Spleen (tissue), 11 donors: ENCODE data around the gene PGAM4. TPM values are rescaled to one million over a fixed set of nuclear protein-coding genes. Genes with fewer than 3 reads are reported as not detected.

Experiments used
- DNase-seq: peaks from one replicate; pipeline ENCODE4 v3.0.0-alpha.2; 2020
- H3K27ac ChIP-seq, 8 donors: fragments of 200-600 bp; sonication (generic) in 7 of 8; 1 replicate in 4 of 8; 2 replicates in 4 of 8; pipeline versions ENCODE4 v1.5.0 to v1.8.0; 2016 to 2021; ENCODE audit warnings: inconsistent platforms in 4 of 8, mild to moderate bottlenecking in 4 of 8, moderate library complexity in 1 of 8
- H3K27me3 ChIP-seq, 7 donors: fragments of 200-600 bp; sonication (generic) in 6 of 7; replicated peaks in 1 of 7; 1 replicate in 4 of 7; 2 replicates in 3 of 7; pipeline versions ENCODE4 v1.5.0 to v1.8.0; 2016 to 2021; ENCODE audit warnings: inconsistent platforms in 3 of 7, mild to moderate bottlenecking in 1 of 7
- H3K36me3 ChIP-seq, 6 donors: fragments of 200-600 bp; sonication (generic) in 5 of 6; 1 replicate in 4 of 6; 2 replicates in 2 of 6; pipeline versions ENCODE4 v1.5.0 to v1.8.0; 2016 to 2021; ENCODE audit warnings: inconsistent platforms in 2 of 6
- H3K4me1 ChIP-seq, 6 donors: fragments of 200-600 bp; sonication (generic) in 5 of 6; 1 replicate in 3 of 6; 2 replicates in 3 of 6; pipeline versions ENCODE4 v1.5.0 to v1.8.0; 2016 to 2021; ENCODE audit warnings: inconsistent platforms in 3 of 6
- H3K4me3 ChIP-seq, 8 donors: fragments of 200-600 bp; sonication (generic) in 7 of 8; 1 replicate in 4 of 8; 2 replicates in 4 of 8; pipeline versions ENCODE4 v1.5.0 to v1.8.0; 2016 to 2021; ENCODE audit warnings: inconsistent platforms in 4 of 8, mild to moderate bottlenecking in 4 of 8, moderate library complexity in 2 of 8
- H3K9me3 ChIP-seq, 8 donors: fragments of 200-600 bp; sonication (generic) in 7 of 8; 1 replicate in 4 of 8; 2 replicates in 4 of 8; pipeline versions ENCODE4 v1.5.0 to v1.8.0; 2016 to 2021; ENCODE audit warnings: inconsistent platforms in 4 of 8
- POLR2A ChIP-seq, 3 donors: fragments of 450-650 bp; IDR thresholded peaks; one replicate each; pipeline ENCODE4 v1.5.1; 2017; ENCODE audit warnings: antibody characterized with exemption in 3 of 3, mild to moderate bottlenecking in 1 of 3
- POLR2AphosphoS5 ChIP-seq, 3 donors: sonication (generic); formaldehyde crosslinking; IDR thresholded peaks; one replicate each; pipeline ENCODE4 v1.5.1; 2017; ENCODE audit warnings: antibody characterized with exemption in 3 of 3
- WGBS, 5 donors: extraction: QIAGEN DNeasy Blood & Tissue Kit in 3 of 5; methylation state at CpG; one replicate each; pipeline versions ENCODE4 v1.1.5 to v1.1.7; 2013 to 2018; 5-methylcytosine and 5-hydroxymethylcytosine counted together
- intact Hi-C: fragments of 100-400 bp; cut with DNase I; formaldehyde crosslinking; loops from one replicate; pipeline ENCODE4 v1.15.0; 2023; ENCODE audit warnings: low total_unique reads
- polyA plus RNA-seq, 3 donors: library from polyadenylated mRNA; stranded (reverse); fragments of 200-250 nt; gene quantifications; one replicate each; pipeline ENCODE4 v1.2.1, GENCODE V29; 2013
- total RNA-seq, 7 donors: library from RNA; depleted of rRNA in 3 of 7; stranded (reverse); fragments of >200 nt in 3 of 7; fragmentation: NEBNext Ultra II Directional in 4 of 7; extraction: Animal tissue kit (Norgen Biotek cat#: 25700) in 4 of 7; gene quantifications; one replicate each; pipeline versions ENCODE4 v1.1.0 to v1.2.1, GENCODE V29; 2016 to 2021
- TF ChIP-seq, protein P1 (sequence below), 11 experiments: fragments of 200-600 bp in 7 of 11; fragments of 450-650 bp in 4 of 11; sonication (generic) in 4 of 11; IDR thresholded peaks in 8 of 11; conservative IDR thresholded peaks in 3 of 11; 1 replicate in 7 of 11; 2 replicates in 4 of 11; pipeline versions ENCODE4 v1.4.0 to v1.8.0; 2016 to 2021; ENCODE audit warnings: antibody characterized with exemption in 11 of 11, inconsistent platforms in 4 of 11, mild to moderate bottlenecking in 1 of 11
- donor health status: healthy with polysubstance abuse.
- donor health status: DM: no; HTN: no; CAD: no; lungs with moderate emphysema.
- donor health status: DM: no; HTN: no; CAD: no.
- donor health status: Bipolar disorder and iron deficiency.
- donor health status: healthy.
- donor health status: DM: no; HTN: no; CAD: no.
- donor health status: DM: yes; HTN: yes; CAD: no.

PGAM4 gene
- total and polyA plus RNA-seq, 10 donors: not detected

DNA sequence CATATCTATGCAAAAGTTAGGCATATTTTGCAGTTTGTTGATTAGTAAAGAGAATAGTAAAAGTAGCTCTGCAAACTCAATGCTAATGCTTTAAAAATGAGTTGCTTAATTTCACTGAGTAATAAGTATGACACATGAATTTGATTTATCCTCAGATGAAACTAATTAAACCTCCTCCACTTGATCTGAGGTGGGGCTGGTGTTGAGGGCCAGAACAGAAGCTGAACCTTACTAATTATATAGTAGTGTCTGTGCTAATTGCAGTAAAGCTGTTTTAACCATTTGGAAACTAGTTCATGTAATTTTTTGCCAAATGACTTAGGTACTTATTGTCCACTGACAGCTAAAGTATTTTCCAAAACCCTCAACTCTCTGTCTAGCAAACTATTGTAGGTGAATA is 7.7 kb upstream of the PGAM4 start:
- Histone ChIP-seq H3K4me3 (no peak overlapping the region), H3K4me1 (no peaks in the 10 kb centered on the region), H3K27ac (no peak overlapping the region), H3K36me3 (peaks cover 0 to 11% (median 0%) of the 10 kb centered on the region in 6 donors), H3K27me3 (peaks cover 0 to 4% (median 0%) of the 10 kb centered on the region in 7 donors), H3K9me3 (no peaks in the 10 kb centered on the region)
- intact Hi-C loops: no loop called here
- TF ChIP-seq POLR2A (IDR thresholded peaks at IDR 0.05): no peak
- no peak for TF ChIP-seq POLR2AphosphoS5 (IDR thresholded peaks at IDR 0.05)
- TF ChIP-seq, protein P1, sequence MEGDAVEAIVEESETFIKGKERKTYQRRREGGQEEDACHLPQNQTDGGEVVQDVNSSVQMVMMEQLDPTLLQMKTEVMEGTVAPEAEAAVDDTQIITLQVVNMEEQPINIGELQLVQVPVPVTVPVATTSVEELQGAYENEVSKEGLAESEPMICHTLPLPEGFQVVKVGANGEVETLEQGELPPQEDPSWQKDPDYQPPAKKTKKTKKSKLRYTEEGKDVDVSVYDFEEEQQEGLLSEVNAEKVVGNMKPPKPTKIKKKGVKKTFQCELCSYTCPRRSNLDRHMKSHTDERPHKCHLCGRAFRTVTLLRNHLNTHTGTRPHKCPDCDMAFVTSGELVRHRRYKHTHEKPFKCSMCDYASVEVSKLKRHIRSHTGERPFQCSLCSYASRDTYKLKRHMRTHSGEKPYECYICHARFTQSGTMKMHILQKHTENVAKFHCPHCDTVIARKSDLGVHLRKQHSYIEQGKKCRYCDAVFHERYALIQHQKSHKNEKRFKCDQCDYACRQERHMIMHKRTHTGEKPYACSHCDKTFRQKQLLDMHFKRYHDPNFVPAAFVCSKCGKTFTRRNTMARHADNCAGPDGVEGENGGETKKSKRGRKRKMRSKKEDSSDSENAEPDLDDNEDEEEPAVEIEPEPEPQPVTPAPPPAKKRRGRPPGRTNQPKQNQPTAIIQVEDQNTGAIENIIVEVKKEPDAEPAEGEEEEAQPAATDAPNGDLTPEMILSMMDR (IDR thresholded peaks at IDR 0.05 in 8 of 11, conservative IDR thresholded peaks at IDR 0.05 in 3 of 11): no peak
- DNase-seq: no peak

DNA sequence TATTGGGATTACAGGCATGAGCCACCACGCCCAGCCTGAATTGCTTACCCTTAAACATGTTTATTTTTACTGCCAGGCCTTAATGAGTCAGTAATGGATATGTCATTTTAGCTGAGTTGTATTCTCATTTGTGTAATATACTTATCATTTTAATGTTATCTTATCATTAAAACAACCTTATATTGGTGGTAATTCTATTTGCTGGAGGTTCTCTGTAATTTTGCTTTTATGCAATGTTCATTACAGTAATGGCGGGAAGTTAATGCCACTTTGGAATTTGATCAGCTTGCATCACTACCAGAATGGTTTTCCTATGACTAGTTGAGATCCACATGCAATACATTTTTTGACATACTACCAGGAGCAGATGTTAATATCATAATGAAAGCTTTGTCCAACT is 6.3 kb upstream of the PGAM4 start:
- intact Hi-C loops: no loop called here
- Histone ChIP-seq H3K36me3 (peaks cover 0 to 12% (median 0%) of the 10 kb centered on the region in 6 donors), H3K4me1 (no peaks in the 10 kb centered on the region), H3K27ac (no peak overlapping the region), H3K4me3 (no peak overlapping the region), H3K9me3 (no peaks in the 10 kb centered on the region), H3K27me3 (peaks cover 0 to 4% (median 0%) of the 10 kb centered on the region in 7 donors)
- no peak for DNase-seq
- WGBS, 5 donors: 75 to 100% (median 80%) methylated on average over 2 of the region's 2 CpGs
- TF ChIP-seq POLR2AphosphoS5 (IDR thresholded peaks at IDR 0.05) (no peak), POLR2A (IDR thresholded peaks at IDR 0.05) (no peak)
- TF ChIP-seq, protein P1 (IDR thresholded peaks at IDR 0.05 in 8 of 11, conservative IDR thresholded peaks at IDR 0.05 in 3 of 11): no peak

DNA sequence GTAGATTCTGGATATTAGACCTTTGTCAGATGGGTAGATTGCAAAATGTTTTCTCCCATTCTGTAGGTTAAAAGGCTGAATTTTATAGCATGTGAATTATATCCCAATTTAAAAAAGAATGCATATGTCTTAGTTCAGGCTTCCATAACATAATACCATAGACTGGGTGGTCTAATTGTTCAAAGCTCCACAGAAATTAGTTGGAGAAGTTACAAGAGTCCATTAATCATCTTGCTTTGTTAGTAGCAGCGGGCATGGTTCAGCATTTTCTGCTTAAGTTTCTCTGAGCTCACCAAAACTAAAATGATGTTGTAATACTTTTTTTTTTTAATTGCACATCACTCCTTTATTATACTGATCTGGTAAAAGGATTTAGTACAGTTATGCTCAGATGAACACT is 1.8 kb downstream of the PGAM4 start:
- TF ChIP-seq, protein P1 (IDR thresholded peaks at IDR 0.05 in 8 of 11, conservative IDR thresholded peaks at IDR 0.05 in 3 of 11): no peak
- TF ChIP-seq POLR2A (IDR thresholded peaks at IDR 0.05): no peak
- no peak for TF ChIP-seq POLR2AphosphoS5 (IDR thresholded peaks at IDR 0.05)
- Histone ChIP-seq H3K4me1 (no peaks in the 10 kb centered on the region), H3K27ac (no peak overlapping the region), H3K4me3 (no peak overlapping the region), H3K27me3 (no peaks in the 10 kb centered on the region), H3K9me3 (no peaks in the 10 kb centered on the region), H3K36me3 (peaks cover 0 to 5% (median 0%) of the 10 kb centered on the region in 6 donors)
- 59 to 88% (median 74%) methylated on average over 1 of the region's 1 CpG for WGBS, 5 donors
- no peak for DNase-seq
- intact Hi-C loops: no loop called here

DNA sequence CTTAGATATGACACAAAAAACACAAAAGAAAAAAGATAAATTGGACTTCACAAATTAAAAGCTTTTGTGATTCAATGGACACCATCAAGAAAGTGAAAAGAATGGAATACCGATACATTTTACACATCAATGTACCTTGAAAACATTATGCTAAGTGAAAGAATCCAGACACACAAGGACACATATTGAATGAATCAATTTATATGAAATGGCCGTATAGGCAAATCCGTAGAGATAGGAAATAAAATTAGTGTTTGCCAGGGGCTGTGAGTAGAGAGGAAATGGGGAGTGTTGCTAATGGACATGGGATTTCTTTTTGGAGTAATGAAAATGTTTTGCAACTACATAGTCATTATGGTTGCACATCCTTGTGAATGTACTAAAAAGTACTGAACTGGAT is 3.1 kb downstream of the PGAM4 start:
- 90 to 100% (median 95%) methylated on average over 3 of the region's 3 CpGs for WGBS, 5 donors
- intact Hi-C loops: no loop called here

More for the DNA sequence above, 3.1 kb downstream of the PGAM4 start:
- no peak overlapping the region for H3K27ac ChIP-seq
- H3K27me3 ChIP-seq: no peaks in the 10 kb centered on the region
- no peaks in the 10 kb centered on the region for H3K36me3 ChIP-seq
- TF ChIP-seq POLR2A (IDR thresholded peaks at IDR 0.05) (no peak), POLR2AphosphoS5 (IDR thresholded peaks at IDR 0.05) (no peak)
- TF ChIP-seq, protein P1 (IDR thresholded peaks at IDR 0.05 in 8 of 11, conservative IDR thresholded peaks at IDR 0.05 in 3 of 11): no peak
- no peak for DNase-seq
- H3K9me3 ChIP-seq: no peaks in the 10 kb centered on the region
- H3K4me1 ChIP-seq: peaks cover 0 to 2% (median 0%) of the 10 kb centered on the region in 6 donors
- H3K4me3 ChIP-seq: no peak overlapping the region
